ENCODE measurements around the gene DIS3L. TPM values are rescaled to one million over a fixed set of nuclear protein-coding genes. Genes with fewer than 3 reads are reported as not detected.
A peak's percentile ranks its signal among the peaks of the same experiment; 100 is the strongest.

DIS3L gene
- total and polyA plus RNA-seq, 2 of the 4 experiments (the other 2 are of a cell fraction): 5.1 to 14.5 TPM

DNA sequence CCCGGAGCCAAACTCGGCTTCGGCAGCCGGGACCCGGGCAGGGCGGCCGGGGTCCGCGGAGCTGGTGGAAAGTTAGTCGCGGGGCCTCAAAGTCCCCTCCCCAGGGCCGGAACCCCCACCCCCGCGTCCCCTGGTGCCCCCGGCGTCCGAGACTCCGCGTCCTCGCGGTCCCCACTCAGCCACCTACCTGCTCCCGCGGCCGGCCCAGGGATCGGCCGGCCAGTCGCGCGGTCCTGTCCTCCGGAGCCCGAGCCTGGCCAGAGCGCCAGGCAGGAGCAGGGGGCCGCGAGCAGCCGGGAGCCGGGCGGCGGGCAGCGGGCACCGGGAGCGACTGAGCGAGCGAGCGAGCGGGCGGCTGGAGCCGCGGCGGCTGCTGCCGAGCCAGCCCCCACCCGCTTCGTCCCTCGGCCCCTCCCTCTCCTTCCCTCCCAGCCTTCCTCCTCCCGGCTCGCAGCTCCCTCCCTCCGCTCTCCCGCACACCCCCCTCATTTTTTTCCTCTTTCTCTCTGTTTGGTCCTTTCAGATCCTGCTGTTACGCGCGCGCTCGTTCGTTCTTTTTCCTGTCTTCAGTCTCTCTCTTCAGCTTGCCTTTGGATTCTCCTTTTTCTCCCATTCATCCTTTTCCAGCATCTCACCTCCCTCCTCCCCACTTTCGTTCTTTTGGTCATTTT lies 39.8 kb upstream of the DIS3L start, which contains the start of gene MEGF11:
Gene MEGF11, minus strand, starts transcription at position 333 of the 671 bp plus-strand sequence. CDS start 125,347 bp downstream, outside the sequence.
- peak; percentile 63 for ATAC-seq (ENCODE audit: low read depth)
- H3K79me1 ChIP-seq (ENCODE audit: low read depth in 1 of 2, low read length in 2 of 2): no peaks in the 10 kb centered on the region
- no peak within 1 kb of the TSS for H4K91ac ChIP-seq (ENCODE audit: insufficient read depth, low read depth, low read length)
- CTCF ChIA-PET: no interaction called here
- peak within 1 kb of the TSS; percentile 39 for H2AK9ac ChIP-seq (replicated peaks; ENCODE audit: low read depth, low read length, poor library complexity)
- H4K20me1 ChIP-seq (ENCODE audit: insufficient read depth, low read length): no peaks in the 10 kb centered on the region
- H3K27ac ChIP-seq (ENCODE audit: insufficient read depth, low read length): no peak within 1 kb of the TSS
- H2BK120ac ChIP-seq (ENCODE audit: low read depth, low read length): no peak within 1 kb of the TSS
- no peak within 1 kb of the TSS for H4K8ac ChIP-seq (ENCODE audit: low read depth in 2 of 2, low read length in 2 of 2)
- peak; percentile 28 for DNase-seq
- dilution Hi-C loops (cut with HindIII; ENCODE audit: low sequenced_read_pairs, unreplicated experiment) (no loop called here), in situ Hi-C loops (cut with MboI; ENCODE audit: low sequenced_read_pairs) (no loop called here), intact Hi-C loops (cut with micrococcal nuclease) (loop anchor here (5.0 kb wide), 1 partner anchor 244 kb away; the partner anchor contains the start of gene SNAPC5)
- TF ChIP-seq CEBPB (IDR thresholded peaks at IDR 0.05; ENCODE audit: low read depth, low read length) (no peak), MAZ (IDR thresholded peaks at IDR 0.05; ENCODE audit: borderline replicate concordance, low read depth, low read length) (peak; percentile 34; the same call in 1 of the 2 replicates), RAD21 (IDR thresholded peaks at IDR 0.05; ENCODE audit: low read length) (no peak)
- H3K9me3 ChIP-seq (ENCODE audit: control insufficient read depth, insufficient read depth, low read length): no peaks in the 10 kb centered on the region
- no peak within 1 kb of the TSS for H2AK5ac ChIP-seq (ENCODE audit: low read depth, low read length)
- POLR2A ChIA-PET (ENCODE audit: unreplicated experiment): no interaction called here
- H2AFZ ChIP-seq (replicated peaks; ENCODE audit: low read length, poor library complexity): peak within 1 kb of the TSS; percentile 82
- BruUV-seq (replicated peaks): no TSS peak
- no peak within 1 kb of the TSS for H4K5ac ChIP-seq (ENCODE audit: low read depth, low read length)
- 1% methylated on average over 13 of the region's 64 CpGs; no CpG with 5 or more reads in 1 of the 2 experiments for WGBS, 2 experiments (ENCODE audit: extremely low coverage in 2 of 2, insufficient read length in 1 of 2)
- H3K56ac ChIP-seq (ENCODE audit: extremely low read depth, insufficient read depth, low read length): no peak within 1 kb of the TSS
- H2BK20ac ChIP-seq (ENCODE audit: low read depth, low read length): no peak within 1 kb of the TSS
- H3K4me1 ChIP-seq (ENCODE audit: control insufficient read depth, insufficient read depth, low read length): peaks cover 6% of the 10 kb centered on the region; the same call in 1 of the 2 replicates
- H3K18ac ChIP-seq (ENCODE audit: low read depth, low read length): no peak within 1 kb of the TSS
- H3K36me3 ChIP-seq (ENCODE audit: control insufficient read depth, insufficient read depth, low read length): no peaks in the 10 kb centered on the region
- no peaks in the 10 kb centered on the region for H3K9me1 ChIP-seq (ENCODE audit: insufficient read depth, low read length)
- H3K23ac ChIP-seq (ENCODE audit: low read depth, low read length): no peak within 1 kb of the TSS
- peaks cover 91% of the 10 kb centered on the region for H3K27me3 ChIP-seq (ENCODE audit: control insufficient read depth, insufficient read depth, low read length)
- peak within 1 kb of the TSS; percentile 43 for H3K4me3 ChIP-seq (ENCODE audit: insufficient read depth, low read depth, low read length)
- H3K4me2 ChIP-seq (ENCODE audit: low read depth, low read length): peak within 1 kb of the TSS; percentile 98
- H3K14ac ChIP-seq (replicated peaks; ENCODE audit: low read depth, low read length): no peak within 1 kb of the TSS
- no peak within 1 kb of the TSS for H3K4ac ChIP-seq (ENCODE audit: low read depth, low read length)
- no peak within 1 kb of the TSS for H2BK5ac ChIP-seq (ENCODE audit: low read depth, low read length, poor library complexity, severe bottlenecking)
- no peak within 1 kb of the TSS for H2BK15ac ChIP-seq (ENCODE audit: low read depth, low read length)
- no peak within 1 kb of the TSS for H3K9ac ChIP-seq (ENCODE audit: low read depth, low read length)

Data from IMR-90 (cell line).